Activated CD8-positive, alpha-beta memory T cell treated with anti-CD3 and anti-CD28 coated beads, Interleukin-2, amount 50 U/mL, for 48 hours (primary cell): ENCODE results near the gene LRG1.
"Not testable (repeated sequence)": the region's sequence is repeated elsewhere in the genome, so short reads cannot be mapped to it uniquely, and the experiment has no call there.

Source experiments
- DNase-seq: peaks from one replicate; pipeline ENCODE4 v3.0.0-alpha.2; 2020

The LRG1 gene

GRCh38 chr19:4550018-4550417 lies 10.2 kb upstream of the LRG1 start:
- DNase-seq = no peak

DNA sequence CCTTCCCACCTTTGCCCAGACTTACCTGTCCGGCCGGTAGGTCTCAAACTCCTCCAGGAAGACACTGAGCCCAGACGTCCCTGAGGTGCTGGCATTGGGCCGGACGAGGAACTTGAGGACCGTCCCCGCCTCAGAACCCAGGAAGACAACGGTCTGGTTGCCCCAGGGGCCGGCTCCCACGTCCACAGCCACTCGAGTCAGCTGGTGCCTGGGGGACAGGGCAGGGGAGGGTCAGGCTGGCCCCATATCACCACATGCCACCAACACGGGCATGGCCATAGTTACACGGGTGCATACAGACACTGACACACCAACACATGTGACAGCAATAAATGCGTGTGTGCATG lies 8.4 kb upstream of the LRG1 start:
- no peak for DNase-seq

DNA sequence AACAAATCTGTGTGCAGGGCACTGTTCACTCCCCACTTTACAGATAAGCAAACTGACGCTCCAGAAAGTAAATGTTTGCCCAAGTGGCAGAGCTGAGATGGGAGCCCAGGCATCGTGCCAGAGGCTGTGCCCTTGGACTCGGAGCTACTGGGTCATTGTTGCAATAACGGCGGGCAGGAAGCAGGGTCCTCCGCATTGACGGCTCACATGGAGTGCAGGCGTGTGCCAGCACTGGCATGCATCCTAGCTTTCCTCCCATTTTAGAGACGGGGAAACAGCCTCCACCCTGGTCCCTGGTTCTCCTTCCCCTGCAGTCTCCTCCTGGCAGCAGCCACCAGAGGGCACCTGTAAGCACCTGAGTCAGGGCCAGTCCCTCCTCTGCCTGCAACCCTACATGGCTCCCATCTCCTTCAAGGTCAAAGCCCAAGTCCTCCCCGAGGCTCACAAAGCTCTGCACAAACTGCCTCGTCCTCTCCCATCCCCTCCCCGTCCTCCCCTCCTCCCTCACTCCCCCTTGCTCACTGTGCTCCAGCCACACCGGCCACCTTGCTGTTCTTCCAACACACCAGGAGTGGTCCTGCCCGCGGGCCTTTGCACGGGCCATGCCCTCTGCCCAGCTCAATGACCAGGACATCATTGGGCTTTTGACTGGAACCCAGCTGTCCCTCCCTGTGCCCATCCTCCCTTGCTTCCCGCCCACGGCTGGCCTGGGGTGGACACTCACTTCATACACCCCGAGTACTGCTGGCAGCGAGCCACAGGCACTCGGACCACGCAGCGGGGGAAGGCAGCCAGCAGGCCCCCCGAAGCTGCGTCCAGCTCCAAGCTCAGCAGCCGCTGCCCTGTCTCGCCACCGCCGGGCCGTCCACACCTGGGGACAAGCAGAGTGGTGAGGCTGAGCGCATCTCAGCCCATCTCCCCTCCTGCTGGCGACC lies 7.7 kb upstream of the LRG1 start:
- DNase-seq = no peak

- DNase-seq = no peak
Measured at GRCh38 chr19:4543842-4544647, 4.2 kb upstream of the LRG1 start.

DNA sequence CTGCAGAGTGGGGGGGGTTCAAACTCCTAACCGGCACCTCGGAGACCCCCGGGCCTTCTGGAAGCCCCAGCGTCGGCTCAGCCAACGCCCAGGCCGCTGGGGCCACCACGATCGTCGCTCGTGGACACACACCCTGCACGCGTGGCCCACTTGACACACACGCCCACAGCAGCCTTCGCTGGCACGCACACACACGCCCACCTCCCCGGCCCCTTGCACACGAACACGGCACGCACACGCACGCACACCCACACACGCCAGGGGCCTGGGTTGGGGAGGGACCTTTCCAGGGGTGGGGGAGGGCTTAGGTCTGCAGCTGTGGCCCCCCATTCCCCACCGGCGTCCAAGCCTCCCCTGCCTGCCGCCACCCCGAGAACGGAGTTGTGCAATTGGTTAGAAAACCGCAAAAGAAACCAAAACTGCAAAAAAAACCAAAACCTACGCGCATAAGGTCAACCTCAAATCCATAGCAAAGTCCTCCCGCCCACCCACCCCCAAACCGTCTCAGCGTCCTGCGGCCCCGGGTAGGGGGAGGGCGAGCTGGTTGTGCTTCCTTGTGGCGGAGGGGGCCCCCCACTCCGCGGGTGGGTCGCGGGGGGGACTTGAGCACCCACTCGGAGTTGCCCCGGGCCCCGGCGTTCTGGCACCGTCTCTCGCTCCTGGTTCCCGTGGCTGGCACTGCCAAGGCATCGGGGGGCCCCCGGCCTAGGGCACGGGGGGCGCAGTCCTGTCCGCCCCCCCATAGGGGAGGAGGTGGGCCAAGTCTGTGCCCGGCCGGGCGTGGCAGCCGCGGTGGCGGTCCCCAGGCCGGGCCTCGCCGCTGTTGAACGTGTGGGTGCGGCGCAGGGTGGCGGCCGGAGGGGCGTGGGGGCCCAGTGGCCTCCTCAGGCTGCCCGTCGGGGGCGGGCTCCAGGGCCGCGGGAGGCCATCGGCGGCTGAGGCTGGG lies 3.3 kb upstream of the LRG1 start:
- DNase-seq = no peak

DNA sequence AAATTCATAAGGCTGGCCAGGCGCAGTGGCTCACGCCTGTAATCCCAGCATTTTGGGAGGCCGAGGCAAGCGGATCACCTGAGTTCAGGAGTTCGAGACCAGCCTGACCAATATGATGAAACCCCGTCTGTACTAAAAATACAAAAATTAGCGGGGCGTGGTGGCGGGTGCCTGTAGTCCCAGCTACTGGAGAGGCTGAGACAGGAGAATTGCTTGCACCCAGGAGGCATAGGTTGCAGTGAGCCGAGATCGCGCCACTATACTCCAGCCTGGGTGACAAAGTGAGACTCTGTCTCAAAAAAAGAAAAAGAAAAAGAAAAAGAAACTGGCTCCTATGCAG lies 1.9 kb upstream of the LRG1 start:
- DNase-seq = not testable (repeated sequence)

DNA sequence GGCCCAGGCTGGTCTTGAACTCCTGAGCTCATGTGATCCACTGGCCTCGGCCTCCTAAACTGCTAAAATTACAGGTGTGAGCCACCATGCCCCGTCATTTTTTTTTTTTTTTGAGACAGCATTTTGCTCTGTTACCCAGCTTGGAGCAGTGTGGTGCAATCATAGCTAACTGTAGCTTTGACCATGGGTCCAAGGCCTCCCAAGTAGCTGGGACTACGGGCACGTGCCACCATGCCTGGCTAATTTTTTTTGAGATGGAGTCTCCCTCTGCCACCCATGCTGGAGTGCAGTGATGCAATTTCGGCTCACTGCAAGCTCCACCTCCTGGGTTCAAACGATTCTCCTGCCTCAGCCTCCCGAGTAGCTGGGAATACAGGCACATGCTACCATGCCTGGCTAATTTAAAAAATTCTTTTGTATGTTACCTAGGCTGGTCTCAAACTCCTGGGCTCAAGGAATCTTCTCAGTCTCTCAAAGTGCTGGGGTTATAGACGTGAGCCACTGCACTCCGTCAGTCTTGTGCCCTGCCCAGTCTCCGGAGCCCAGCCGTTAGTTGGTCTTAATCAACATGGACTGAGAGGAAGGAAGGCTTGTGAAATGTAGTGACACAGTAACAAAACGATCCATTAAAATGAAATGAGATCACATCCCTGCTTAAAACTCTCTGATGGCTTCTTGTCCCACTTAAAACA lies 1.4 kb upstream of the LRG1 start:
- DNase-seq = no peak

DNA sequence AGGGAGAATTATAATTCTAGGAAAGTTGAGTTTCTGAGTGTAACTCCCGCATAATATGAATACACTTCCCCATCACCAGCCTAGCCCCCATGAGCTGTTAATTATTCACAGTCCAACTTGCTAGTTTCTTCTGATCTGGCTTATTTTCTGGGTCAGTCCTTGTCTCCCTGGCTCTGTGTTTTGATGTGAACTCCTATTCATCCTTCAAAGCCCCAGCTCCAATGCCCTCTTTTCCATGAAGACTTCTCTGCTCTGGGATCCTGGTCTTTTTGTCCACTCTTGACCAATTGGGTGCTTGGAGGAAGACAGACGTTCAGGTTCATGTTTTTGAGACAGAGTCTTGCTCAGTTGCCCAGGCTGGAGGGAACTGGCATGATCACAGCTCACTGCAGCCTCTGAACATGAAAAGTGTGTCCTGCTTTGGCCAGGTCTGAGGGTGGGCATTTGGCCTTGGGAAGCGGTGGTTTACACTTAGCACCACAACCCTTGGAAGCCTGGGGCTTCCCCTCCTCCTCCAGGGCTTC lies 605 bp downstream of the LRG1 start:
- DNase-seq = no peak

DNA sequence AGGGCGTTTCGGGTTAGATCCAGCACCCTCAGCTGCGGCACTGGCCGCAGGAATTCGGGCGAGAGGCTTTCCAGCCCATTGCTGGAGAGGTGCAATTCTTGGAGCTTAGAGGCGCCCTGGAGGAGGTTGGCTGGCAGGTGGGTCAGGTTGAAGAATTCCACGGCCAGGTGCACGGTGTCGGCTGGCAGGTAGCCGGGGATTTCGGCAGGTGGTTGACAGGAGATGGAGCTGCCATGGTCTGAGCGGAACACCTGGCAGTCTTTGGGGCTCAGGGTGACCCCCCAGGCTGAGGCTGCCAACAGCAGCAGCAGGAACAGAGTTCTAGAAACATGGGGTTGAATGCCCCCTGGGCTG lies 1.3 kb downstream of the LRG1 start:
- DNase-seq = no peak

DNA sequence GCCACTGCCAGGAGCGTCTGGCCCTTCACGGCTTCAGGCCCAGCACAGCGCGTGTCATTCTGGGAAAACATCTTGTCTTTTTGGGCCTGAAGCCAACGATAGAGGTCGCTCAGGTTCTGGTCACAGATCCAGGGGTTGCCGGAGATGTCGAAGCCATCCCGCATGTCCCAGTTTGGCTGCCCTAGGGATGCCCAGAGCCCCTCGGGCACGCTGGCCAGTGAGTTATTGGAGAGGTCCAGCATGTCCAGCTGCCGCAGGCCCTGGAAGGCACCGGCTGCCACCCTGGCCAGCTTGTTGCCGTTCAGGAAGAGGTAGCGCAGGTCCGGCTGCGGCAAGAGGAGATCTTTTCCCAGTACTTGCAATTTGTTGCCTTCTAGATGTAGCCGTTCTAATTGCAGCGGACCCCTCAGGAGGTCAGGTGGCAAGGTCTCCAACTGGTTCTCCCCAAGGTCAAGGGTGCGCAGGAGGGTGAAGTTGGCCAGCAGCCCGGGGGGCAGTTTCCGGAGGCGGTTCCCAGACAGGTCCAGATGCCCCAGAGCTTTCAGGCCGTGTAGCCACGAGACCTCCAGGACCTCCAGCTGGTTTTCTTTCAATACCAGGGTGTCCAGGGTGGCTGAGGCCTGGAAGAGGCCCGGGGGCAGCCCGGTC lies 1.8 kb downstream of the LRG1 start:
- DNase-seq = no peak

DNA sequence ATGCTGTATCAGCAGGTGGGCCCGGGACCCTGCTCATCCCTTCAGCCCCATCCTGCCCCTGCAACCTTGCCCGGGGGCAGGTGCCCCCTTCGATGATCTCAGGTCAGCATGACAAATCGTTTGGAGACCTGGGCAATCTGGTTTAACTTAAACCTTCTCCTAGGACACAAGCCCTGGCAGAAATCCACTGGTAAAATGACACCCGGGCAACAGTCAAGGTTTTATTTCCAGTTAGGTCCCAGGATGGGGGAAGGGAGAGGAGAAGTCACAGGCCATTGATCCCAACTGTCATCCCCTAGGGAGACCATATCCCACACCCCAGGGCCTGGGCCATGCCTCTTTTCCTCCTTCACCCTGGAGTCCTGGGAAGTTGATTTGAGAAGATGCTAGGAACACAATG lies 3.0 kb downstream of the LRG1 start:
- DNase-seq = no peak

DNA sequence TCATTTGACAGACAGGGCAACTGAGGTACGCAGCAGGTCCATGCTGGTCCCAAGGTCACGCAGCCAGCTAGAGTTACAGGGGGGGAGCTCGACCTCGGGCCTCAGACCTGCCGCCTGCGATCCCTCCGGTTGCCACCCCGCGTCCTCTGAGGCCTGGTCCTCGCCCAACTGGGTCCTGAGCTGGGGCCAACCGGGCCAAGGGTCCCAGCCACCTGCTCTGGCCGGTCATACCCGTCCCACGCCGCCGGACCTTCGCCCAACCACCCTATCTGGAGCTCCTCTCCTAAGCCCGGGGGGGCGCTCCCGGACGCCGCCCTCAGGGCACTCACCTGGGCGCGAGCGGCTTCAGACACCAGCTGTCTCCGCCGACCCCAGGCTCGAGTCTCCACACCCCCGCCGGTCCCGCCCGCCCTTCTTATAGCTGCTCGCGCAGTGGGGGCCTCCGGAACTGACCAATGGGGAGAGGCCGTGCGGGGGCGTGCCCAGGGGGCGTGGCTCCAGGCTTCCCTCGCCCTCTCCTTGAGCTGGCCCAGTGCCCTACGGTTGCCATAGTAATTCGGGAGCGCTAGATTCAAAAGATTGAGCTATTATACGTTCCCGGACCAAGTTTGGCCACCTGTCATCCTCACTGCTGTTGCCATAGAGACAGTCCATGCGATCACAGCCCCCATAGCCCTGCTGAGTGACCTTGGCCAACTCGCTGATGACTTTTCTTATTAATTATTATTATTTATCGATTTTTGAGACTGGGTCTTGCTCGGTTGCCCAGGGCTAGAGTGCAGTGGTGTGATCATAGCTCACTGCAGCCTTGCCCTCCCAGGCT lies 4.8 kb downstream of the LRG1 start, which contains the start of gene PLIN5:
Gene PLIN5, minus strand, starts transcription at position 389 of the 823 bp plus-strand sequence. CDS start 1,150 bp downstream, outside the sequence.
- peak; percentile 75 for DNase-seq

DNA sequence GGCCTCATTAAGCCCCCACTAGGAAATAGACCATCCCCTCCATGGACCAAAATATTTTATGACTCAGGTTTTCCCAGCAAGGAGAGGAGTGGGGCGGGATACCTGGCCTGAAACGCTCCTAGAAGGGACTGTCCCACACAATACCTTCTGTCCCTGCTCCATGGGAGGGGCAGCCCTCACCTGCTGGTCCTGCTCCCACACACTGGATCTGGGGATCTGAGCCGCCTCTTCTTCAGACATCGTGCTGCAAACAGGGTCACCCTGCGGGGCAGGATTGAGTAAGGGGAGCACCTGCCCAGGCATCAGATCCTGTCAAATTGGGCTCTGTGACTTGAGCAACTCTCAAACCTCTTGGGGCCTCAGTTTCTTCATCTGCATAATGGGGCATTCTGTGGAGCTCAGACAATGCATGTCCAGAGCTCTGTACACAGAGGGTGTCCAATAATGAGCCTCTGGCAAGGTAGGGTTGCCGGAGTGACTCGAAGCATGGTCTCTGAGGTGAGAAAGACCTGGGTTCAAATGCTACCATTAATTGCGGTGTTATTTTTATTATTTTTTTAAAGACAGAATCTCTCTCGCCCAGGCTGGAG lies 5.9 kb downstream of the LRG1 start:
- no peak for DNase-seq

DNA sequence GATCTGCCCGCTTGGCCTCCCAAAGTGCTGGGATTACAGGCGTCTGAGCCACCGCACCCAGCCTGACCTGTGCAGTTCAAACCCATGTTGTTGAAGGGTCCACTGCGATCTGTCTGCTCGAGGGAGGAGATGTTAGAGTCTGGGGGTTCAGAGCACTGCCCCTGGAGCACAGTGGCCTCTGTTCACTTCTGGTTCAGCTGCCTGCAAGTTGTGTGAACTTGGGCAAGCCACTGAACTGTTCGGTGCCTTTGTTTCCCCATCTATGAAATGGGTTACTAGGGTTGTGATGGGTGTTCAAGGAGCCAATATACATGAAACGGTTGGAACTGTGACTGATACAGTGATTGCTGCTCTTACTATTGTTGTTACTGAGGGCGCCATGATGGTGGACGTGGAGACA lies 6.5 kb downstream of the LRG1 start:
- no peak for DNase-seq

DNA sequence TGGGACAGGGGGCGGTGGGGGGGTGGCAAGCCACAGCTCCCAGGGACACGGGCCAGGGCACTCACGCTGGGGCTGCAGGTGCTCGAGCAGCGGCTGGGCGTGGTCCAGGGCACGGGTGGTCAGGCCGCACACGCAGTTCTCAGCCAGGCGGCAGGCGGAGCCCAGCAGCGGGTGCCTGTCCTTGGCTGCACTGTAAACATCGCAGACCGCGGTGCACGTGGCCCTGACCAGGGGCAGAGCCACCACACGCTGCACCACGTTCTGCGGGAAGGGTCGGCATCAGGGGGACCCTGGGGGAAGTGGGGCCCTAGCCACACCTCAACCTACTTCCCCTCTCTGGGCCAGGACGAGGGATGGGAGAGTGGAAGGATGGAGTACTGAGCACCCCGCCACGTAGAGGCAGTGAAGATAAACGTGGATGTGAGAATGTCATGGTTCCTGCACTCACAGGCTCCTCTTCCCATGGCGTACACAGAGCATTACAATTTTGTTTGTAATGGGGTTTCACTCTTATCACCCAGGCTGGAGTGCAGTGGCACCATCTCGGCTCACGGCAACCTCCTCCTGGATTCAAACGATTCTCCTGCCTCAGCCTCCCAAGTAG lies 8.2 kb downstream of the LRG1 start:
- no peak for DNase-seq

- no peak for DNase-seq
Measured at GRCh38 chr19:4529924-4530522, 9.8 kb downstream of the LRG1 start.

- no peak for DNase-seq
Measured at GRCh38 chr19:4528843-4529242, 11.0 kb downstream of the LRG1 start.

DNA sequence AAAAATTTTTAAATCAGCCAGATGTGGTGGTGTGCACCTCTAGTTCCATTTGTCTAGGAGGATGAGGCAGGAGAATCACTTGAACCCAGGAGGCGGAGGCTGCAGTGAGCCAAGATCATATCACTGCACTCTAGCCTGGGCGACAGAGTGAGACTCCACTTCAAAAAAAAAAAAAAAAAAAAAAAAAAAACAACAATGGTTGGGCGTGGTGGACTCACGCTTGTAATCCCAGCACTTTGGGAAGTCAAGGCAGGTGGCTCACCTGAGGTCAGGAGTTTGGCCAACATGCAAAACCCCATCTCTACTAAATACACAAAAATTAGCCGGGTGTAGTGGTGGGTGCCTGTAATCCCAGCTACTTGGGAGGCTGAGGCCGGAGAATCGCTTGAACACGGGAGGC lies 12.5 kb downstream of the LRG1 start:
- DNase-seq = not testable (repeated sequence)

DNA sequence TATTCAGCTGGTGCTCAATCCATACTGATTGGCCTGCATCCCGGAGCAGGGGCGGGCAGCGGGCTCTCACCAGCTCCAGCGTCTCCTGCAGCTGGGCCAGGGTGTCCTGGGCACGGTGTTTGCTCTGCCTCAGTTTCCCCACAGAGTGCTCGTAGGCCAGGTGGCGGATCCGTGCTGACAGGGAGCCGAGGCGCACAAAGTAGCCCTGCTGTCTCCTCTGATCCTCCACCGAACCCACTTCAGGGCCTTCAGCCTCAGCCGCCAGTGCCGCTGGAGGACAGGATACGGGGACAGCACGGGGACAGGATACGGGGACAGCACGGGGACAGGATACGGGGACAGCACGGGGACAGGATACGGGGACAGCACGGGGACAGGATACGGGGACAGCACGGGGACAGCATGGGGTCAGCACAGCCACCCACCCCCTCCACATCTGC lies 14.3 kb downstream of the LRG1 start:
- no peak for DNase-seq
